Activated naive CD8-positive, alpha-beta T cell treated with anti-CD3 and anti-CD28 coated beads, Interleukin-2, amount 10 ng/mL, durations not matched to agents 7 days and 5 days (primary cell): Measurements from ENCODE around the gene MEX3D. TPM values are rescaled to one million over a fixed set of nuclear protein-coding genes. Genes with fewer than 3 reads are reported as not detected.

Experiments
- ATAC-seq: fragments of 150-1000 bp; cut with Tn5 transposase; one replicate; pipeline ENCODE4 v1.10.0; 2021; ENCODE audit warnings: low read depth, moderate library complexity
- POLR2A ChIA-PET: fragments of 350-600 bp; sonication (Branson Sonifier 250); formaldehyde crosslinking; loops from one replicate; lab custom pipeline; 2021; ENCODE audit warnings: antibody characterized with exemption; lab: Charles Lee
- DNase-seq: peaks from one replicate; pipeline ENCODE4 v3.0.0; 2021
- H3K27ac Mint-ChIP-seq: one replicate; pipeline ENCODE4 v1.8.0; 2022; ENCODE audit warnings: mild to moderate bottlenecking, mixed read lengths
- H3K27me3 Mint-ChIP-seq: one replicate; pipeline ENCODE4 v1.8.0; 2022; ENCODE audit warnings: mild to moderate bottlenecking, moderate library complexity, mixed read lengths
- H3K36me3 Mint-ChIP-seq: one replicate; pipeline ENCODE4 v1.8.0; 2021; ENCODE audit warnings: mild to moderate bottlenecking, mixed read lengths
- H3K4me1 Mint-ChIP-seq: one replicate; pipeline ENCODE4 v1.8.0; 2021; ENCODE audit warnings: mixed read lengths
- H3K4me3 Mint-ChIP-seq: one replicate; pipeline ENCODE4 v1.8.0; 2022; ENCODE audit warnings: mild to moderate bottlenecking, moderate library complexity, mixed read lengths
- H3K9me3 Mint-ChIP-seq: one replicate; pipeline ENCODE4 v1.8.0; 2021; ENCODE audit warnings: mixed read lengths
- total RNA-seq, 2 experiments: library from RNA; stranded (reverse); gene quantifications; one replicate each; pipeline ENCODE4 v1.2.3, GENCODE V29; 2021

Gene MEX3D
- total RNA-seq: 1 to 10 TPM; 7.0 to 7.8 TPM

- POLR2A ChIA-PET: interaction anchor here (1.5 kb wide), 1 partner anchor 24 kb away, joined by 6 read pairs; the partner anchor contains the start of gene MBD3
- peak; percentile 90 for DNase-seq
- Mint-ChIP-seq H3K9me3 (no peaks in the 10 kb centered on the region), H3K27ac (no peak within 1 kb of the TSS), H3K36me3 (no peaks in the 10 kb centered on the region), H3K4me1 (peaks cover 2% of the 10 kb centered on the region), H3K4me3 (peak within 1 kb of the TSS; percentile 30), H3K27me3 (peaks cover 15% of the 10 kb centered on the region)
- ATAC-seq: peak; percentile 73
Measured at GRCh38 chr19:1568320-1569019, at the start of gene MEX3D. Gene MEX3D, minus strand, starts transcription at chr19:1568325. Its CDS starts 267 bp downstream, at chr19:1568058.

- H3K4me1 Mint-ChIP-seq: peaks cover 10% of the 10 kb centered on the region
- ATAC-seq: peak; percentile 12
- peak overlapping the region; percentile 22 for H3K27ac Mint-ChIP-seq
- H3K36me3 Mint-ChIP-seq: peaks cover 24% of the 10 kb centered on the region
- no peaks in the 10 kb centered on the region for H3K27me3 Mint-ChIP-seq
- H3K9me3 Mint-ChIP-seq: no peaks in the 10 kb centered on the region
- POLR2A ChIA-PET: no interaction called here
- DNase-seq: no peak
- H3K4me3 Mint-ChIP-seq: no peak overlapping the region
Measured at GRCh38 chr19:1616875-1617274, 48.8 kb upstream of the MEX3D start.

GRCh38 chr19:1616396-1616795 is 48.3 kb upstream of the MEX3D start:
- Mint-ChIP-seq H3K36me3 (peaks cover 24% of the 10 kb centered on the region), H3K27me3 (no peaks in the 10 kb centered on the region), H3K9me3 (no peaks in the 10 kb centered on the region), H3K4me1 (peaks cover 10% of the 10 kb centered on the region), H3K27ac (peak overlapping the region; percentile 22), H3K4me3 (no peak overlapping the region)
- DNase-seq: no peak
- ATAC-seq: no peak
- POLR2A ChIA-PET: no interaction called here

- POLR2A ChIA-PET: no interaction called here
- H3K4me1 Mint-ChIP-seq: peaks cover 17% of the 10 kb centered on the region
- H3K9me3 Mint-ChIP-seq: no peaks in the 10 kb centered on the region
- peaks cover 26% of the 10 kb centered on the region for H3K36me3 Mint-ChIP-seq
- no peaks in the 10 kb centered on the region for H3K27me3 Mint-ChIP-seq
- DNase-seq (no peak), ATAC-seq (no peak)
- no peak overlapping the region for H3K27ac Mint-ChIP-seq
- no peak overlapping the region for H3K4me3 Mint-ChIP-seq
Measured at GRCh38 chr19:1615156-1615765, 47.1 kb upstream of the MEX3D start.

GRCh38 chr19:1613808-1614570 is 45.9 kb upstream of the MEX3D start:
- Mint-ChIP-seq H3K27ac (no peak overlapping the region), H3K4me3 (no peak overlapping the region), H3K36me3 (peaks cover 26% of the 10 kb centered on the region), H3K9me3 (no peaks in the 10 kb centered on the region), H3K27me3 (no peaks in the 10 kb centered on the region), H3K4me1 (peaks cover 26% of the 10 kb centered on the region)
- no peak for DNase-seq
- ATAC-seq: no peak
- POLR2A ChIA-PET: no interaction called here

GRCh38 chr19:1613146-1613545 is 45.0 kb upstream of the MEX3D start:
- Mint-ChIP-seq H3K4me3 (no peak overlapping the region), H3K27me3 (no peaks in the 10 kb centered on the region), H3K36me3 (peaks cover 23% of the 10 kb centered on the region), H3K4me1 (peaks cover 30% of the 10 kb centered on the region), H3K27ac (peak overlapping the region; percentile 16), H3K9me3 (no peaks in the 10 kb centered on the region)
- DNase-seq (no peak), ATAC-seq (no peak)
- POLR2A ChIA-PET: no interaction called here

- Mint-ChIP-seq H3K36me3 (peaks cover 21% of the 10 kb centered on the region), H3K27me3 (no peaks in the 10 kb centered on the region)
- POLR2A ChIA-PET: no interaction called here
Measured at GRCh38 chr19:1612114-1613086, 44.3 kb upstream of the MEX3D start.

GRCh38 chr19:1611353-1611752 is 43.2 kb upstream of the MEX3D start:
- peaks cover 16% of the 10 kb centered on the region for H3K36me3 Mint-ChIP-seq
- H3K4me1 Mint-ChIP-seq: peaks cover 28% of the 10 kb centered on the region
- POLR2A ChIA-PET: no interaction called here
- peak overlapping the region; percentile 56 for H3K27ac Mint-ChIP-seq
- H3K9me3 Mint-ChIP-seq: no peaks in the 10 kb centered on the region
- H3K27me3 Mint-ChIP-seq: no peaks in the 10 kb centered on the region
- ATAC-seq: no peak
- no peak for DNase-seq
- H3K4me3 Mint-ChIP-seq: no peak overlapping the region

More at GRCh38 chr19:1612114-1613086, 44.3 kb upstream of the MEX3D start:
- Mint-ChIP-seq H3K9me3 (no peaks in the 10 kb centered on the region), H3K27ac (no peak overlapping the region), H3K4me1 (peaks cover 28% of the 10 kb centered on the region), H3K4me3 (no peak overlapping the region)
- ATAC-seq: no peak
- DNase-seq: no peak

- no peak for ATAC-seq
- peaks cover 11% of the 10 kb centered on the region for H3K36me3 Mint-ChIP-seq
- no peak overlapping the region for H3K27ac Mint-ChIP-seq
- no peak overlapping the region for H3K4me3 Mint-ChIP-seq
- peaks cover 31% of the 10 kb centered on the region for H3K4me1 Mint-ChIP-seq
- no peak for DNase-seq
- POLR2A ChIA-PET: no interaction called here
- no peaks in the 10 kb centered on the region for H3K9me3 Mint-ChIP-seq
- H3K27me3 Mint-ChIP-seq: no peaks in the 10 kb centered on the region
Measured at GRCh38 chr19:1610579-1610978, 42.5 kb upstream of the MEX3D start.

- ATAC-seq: no peak
- H3K27ac Mint-ChIP-seq: peak overlapping the region; percentile 67
- peaks cover 31% of the 10 kb centered on the region for H3K4me1 Mint-ChIP-seq
Measured at GRCh38 chr19:1609680-1610474, 41.8 kb upstream of the MEX3D start.

GRCh38 chr19:1609103-1609396 is 40.9 kb upstream of the MEX3D start:
- ATAC-seq (no peak), DNase-seq (no peak)
- peaks cover 33% of the 10 kb centered on the region for H3K4me1 Mint-ChIP-seq
- H3K36me3 Mint-ChIP-seq: peaks cover 4% of the 10 kb centered on the region
- H3K9me3 Mint-ChIP-seq: no peaks in the 10 kb centered on the region
- H3K27ac Mint-ChIP-seq: no peak overlapping the region
- no peaks in the 10 kb centered on the region for H3K27me3 Mint-ChIP-seq
- peak overlapping the region; percentile 37 for H3K4me3 Mint-ChIP-seq
- POLR2A ChIA-PET: interaction anchor here (2.9 to 6.6 kb wide), 2 partner anchors 15 to 43 kb away, joined by 12 to 56 read pairs; partner anchors contain the start of genes MBD3 and TCF3

More at GRCh38 chr19:1609680-1610474, 41.8 kb upstream of the MEX3D start:
- Mint-ChIP-seq H3K36me3 (peaks cover 9% of the 10 kb centered on the region), H3K4me3 (peak overlapping the region; percentile 51), H3K9me3 (no peaks in the 10 kb centered on the region), H3K27me3 (no peaks in the 10 kb centered on the region)
- DNase-seq: no peak
- POLR2A ChIA-PET: interaction anchor here (2.9 to 6.6 kb wide), 2 partner anchors 16 to 42 kb away, joined by 12 to 56 read pairs; partner anchors contain the start of genes MBD3 and TCF3
